ENCODE data around the gene ABCB11.

DNA sequence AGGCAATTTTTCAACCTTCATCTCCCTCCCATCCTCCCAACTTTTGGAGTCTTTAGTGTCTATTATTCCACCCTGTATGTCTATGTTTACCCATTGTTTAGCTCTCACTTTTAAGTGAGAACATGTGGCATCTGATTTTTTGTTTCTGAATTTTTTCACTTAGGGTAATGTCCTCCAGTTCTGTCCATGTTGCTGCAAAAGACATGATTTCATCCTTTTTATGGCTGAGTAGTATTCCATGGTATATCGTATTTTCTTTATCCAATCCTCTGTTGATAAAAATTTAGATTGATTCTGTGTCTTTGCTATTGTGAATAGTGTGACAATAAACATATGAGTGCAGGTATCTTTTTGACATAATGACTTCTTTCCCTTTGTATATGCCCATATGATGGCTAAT lies 81.8 kb downstream of the ABCB11 start:
- no peak for TF ChIP-seq MAZ (IDR thresholded peaks at IDR 0.05; ENCODE audit: borderline replicate concordance, low read depth, low read length)
- TF ChIP-seq POLR2A (IDR thresholded peaks at IDR 0.05; ENCODE audit: low read depth, low read length), result no peak
- TF ChIP-seq, protein P1, sequence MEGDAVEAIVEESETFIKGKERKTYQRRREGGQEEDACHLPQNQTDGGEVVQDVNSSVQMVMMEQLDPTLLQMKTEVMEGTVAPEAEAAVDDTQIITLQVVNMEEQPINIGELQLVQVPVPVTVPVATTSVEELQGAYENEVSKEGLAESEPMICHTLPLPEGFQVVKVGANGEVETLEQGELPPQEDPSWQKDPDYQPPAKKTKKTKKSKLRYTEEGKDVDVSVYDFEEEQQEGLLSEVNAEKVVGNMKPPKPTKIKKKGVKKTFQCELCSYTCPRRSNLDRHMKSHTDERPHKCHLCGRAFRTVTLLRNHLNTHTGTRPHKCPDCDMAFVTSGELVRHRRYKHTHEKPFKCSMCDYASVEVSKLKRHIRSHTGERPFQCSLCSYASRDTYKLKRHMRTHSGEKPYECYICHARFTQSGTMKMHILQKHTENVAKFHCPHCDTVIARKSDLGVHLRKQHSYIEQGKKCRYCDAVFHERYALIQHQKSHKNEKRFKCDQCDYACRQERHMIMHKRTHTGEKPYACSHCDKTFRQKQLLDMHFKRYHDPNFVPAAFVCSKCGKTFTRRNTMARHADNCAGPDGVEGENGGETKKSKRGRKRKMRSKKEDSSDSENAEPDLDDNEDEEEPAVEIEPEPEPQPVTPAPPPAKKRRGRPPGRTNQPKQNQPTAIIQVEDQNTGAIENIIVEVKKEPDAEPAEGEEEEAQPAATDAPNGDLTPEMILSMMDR (conservative IDR thresholded peaks at IDR 0.05; ENCODE audit: low read depth, low read length), result no peak
- no peak for TF ChIP-seq MXI1 (IDR thresholded peaks at IDR 0.05; ENCODE audit: borderline replicate concordance, low read depth, low read length)
- TF ChIP-seq SMC3 (IDR thresholded peaks at IDR 0.05; ENCODE audit: low read depth, low read length), result no peak
- TF ChIP-seq CHD1 (IDR thresholded peaks at IDR 0.05; ENCODE audit: low read depth, low read length), result no peak
- no peak for TF ChIP-seq RAD21 (IDR thresholded peaks at IDR 0.05; ENCODE audit: low read length)
- TF ChIP-seq, protein P2, sequence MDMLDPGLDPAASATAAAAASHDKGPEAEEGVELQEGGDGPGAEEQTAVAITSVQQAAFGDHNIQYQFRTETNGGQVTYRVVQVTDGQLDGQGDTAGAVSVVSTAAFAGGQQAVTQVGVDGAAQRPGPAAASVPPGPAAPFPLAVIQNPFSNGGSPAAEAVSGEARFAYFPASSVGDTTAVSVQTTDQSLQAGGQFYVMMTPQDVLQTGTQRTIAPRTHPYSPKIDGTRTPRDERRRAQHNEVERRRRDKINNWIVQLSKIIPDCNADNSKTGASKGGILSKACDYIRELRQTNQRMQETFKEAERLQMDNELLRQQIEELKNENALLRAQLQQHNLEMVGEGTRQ (IDR thresholded peaks at IDR 0.05; ENCODE audit: low read depth, low read length), result no peak
- TF ChIP-seq RCOR1 (IDR thresholded peaks at IDR 0.05; ENCODE audit: insufficient replicate concordance, low read length), result no peak
- TF ChIP-seq, protein P3, sequence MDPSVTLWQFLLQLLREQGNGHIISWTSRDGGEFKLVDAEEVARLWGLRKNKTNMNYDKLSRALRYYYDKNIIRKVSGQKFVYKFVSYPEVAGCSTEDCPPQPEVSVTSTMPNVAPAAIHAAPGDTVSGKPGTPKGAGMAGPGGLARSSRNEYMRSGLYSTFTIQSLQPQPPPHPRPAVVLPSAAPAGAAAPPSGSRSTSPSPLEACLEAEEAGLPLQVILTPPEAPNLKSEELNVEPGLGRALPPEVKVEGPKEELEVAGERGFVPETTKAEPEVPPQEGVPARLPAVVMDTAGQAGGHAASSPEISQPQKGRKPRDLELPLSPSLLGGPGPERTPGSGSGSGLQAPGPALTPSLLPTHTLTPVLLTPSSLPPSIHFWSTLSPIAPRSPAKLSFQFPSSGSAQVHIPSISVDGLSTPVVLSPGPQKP (IDR thresholded peaks at IDR 0.05; ENCODE audit: borderline replicate concordance, low read depth, low read length), result no peak
- TF ChIP-seq MAFK (IDR thresholded peaks at IDR 0.05; ENCODE audit: low read depth, low read length), result no peak

Data from IMR-90 (cell line).